ENCODE data around the gene FAM13A.

Gene FAM13A

GRCh38 chr4:88722276-88722780, 334.7 kb downstream of the FAM13A start:
- H3K36me3 Mint-ChIP-seq (ENCODE audit: low read depth): peaks cover 87% of the 10 kb centered on the region
- H3K9me3 Mint-ChIP-seq: peaks cover 20% of the 10 kb centered on the region
- no peak overlapping the region for H3K27ac Mint-ChIP-seq
- H3K4me1 Mint-ChIP-seq (ENCODE audit: low read depth): peaks cover 23% of the 10 kb centered on the region
- no peaks in the 10 kb centered on the region for H3K27me3 Mint-ChIP-seq
- no peak overlapping the region for H3K4me3 Mint-ChIP-seq
- intact Hi-C loops (cut with micrococcal nuclease): no loop called here

GRCh38 chr4:88720451-88721428, 336.2 kb downstream of the FAM13A start:
- Mint-ChIP-seq H3K9me3 (peaks cover 36% of the 10 kb centered on the region), H3K36me3 (ENCODE audit: low read depth) (peaks cover 94% of the 10 kb centered on the region), H3K27me3 (no peaks in the 10 kb centered on the region), H3K27ac (no peak overlapping the region), H3K4me3 (no peak overlapping the region), H3K4me1 (ENCODE audit: low read depth) (peaks cover 23% of the 10 kb centered on the region)
- intact Hi-C loops (cut with micrococcal nuclease): no loop called here

GRCh38 chr4:88719381-88719780, 337.6 kb downstream of the FAM13A start:
- Mint-ChIP-seq H3K27me3 (no peaks in the 10 kb centered on the region), H3K27ac (peak overlapping the region; percentile 38), H3K36me3 (ENCODE audit: low read depth) (peaks cover 97% of the 10 kb centered on the region), H3K4me1 (ENCODE audit: low read depth) (peaks cover 23% of the 10 kb centered on the region), H3K4me3 (no peak overlapping the region), H3K9me3 (peaks cover 48% of the 10 kb centered on the region)
- intact Hi-C loops (cut with micrococcal nuclease): no loop called here

DNA sequence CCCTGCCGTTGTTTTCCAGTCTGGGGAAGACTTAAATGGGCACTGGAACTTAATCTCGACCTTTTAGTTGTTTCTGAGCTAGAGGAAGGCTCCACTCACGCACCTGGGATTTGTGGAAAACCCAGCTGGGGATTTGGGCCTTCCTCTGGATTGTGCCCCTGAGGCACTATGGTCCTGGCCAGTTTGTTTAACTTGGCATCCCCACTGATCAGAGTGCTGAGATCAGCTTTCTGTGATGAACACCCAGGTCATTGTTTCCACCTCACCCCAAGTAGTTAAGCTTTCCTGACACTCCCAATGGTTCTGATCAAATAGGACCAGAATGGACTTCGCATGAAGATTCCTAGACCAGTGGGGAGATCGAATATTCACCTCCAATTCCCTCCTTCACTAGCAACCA, 338.9 kb downstream of the FAM13A start:
- H3K4me1 Mint-ChIP-seq (ENCODE audit: low read depth): peaks cover 23% of the 10 kb centered on the region
- peaks cover 48% of the 10 kb centered on the region for H3K9me3 Mint-ChIP-seq
- no peak overlapping the region for H3K4me3 Mint-ChIP-seq
- H3K27me3 Mint-ChIP-seq: no peaks in the 10 kb centered on the region
- peaks cover 100% of the 10 kb centered on the region for H3K36me3 Mint-ChIP-seq (ENCODE audit: low read depth)
- intact Hi-C loops (cut with micrococcal nuclease): no loop called here
- no peak overlapping the region for H3K27ac Mint-ChIP-seq

GRCh38 chr4:88713782-88714181, 343.2 kb downstream of the FAM13A start:
- H3K36me3 Mint-ChIP-seq (ENCODE audit: low read depth): peaks cover 100% of the 10 kb centered on the region
- intact Hi-C loops (cut with micrococcal nuclease): no loop called here

DNA sequence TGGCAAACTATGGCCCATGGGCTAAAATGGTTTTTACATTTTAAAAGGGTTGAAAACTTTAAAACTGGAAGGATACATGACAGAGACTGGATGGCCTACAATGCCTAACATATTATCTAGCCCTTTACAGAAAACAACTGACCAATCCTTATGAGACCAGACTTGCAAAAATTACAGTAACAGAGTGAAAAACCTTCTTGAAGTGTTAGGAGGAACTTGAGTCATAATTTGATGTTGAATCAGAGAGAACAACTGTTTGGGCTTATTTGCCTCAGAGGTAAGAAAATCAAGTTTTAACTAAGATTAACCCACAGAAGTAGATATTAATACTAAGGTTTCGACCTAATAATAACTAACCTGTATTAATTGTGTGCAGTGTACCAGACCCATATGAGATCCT, 347.0 kb downstream of the FAM13A start:
- Mint-ChIP-seq H3K4me3 (no peak overlapping the region), H3K36me3 (ENCODE audit: low read depth) (peaks cover 100% of the 10 kb centered on the region), H3K4me1 (ENCODE audit: low read depth) (no peaks in the 10 kb centered on the region), H3K27ac (no peak overlapping the region), H3K27me3 (no peaks in the 10 kb centered on the region), H3K9me3 (peaks cover 4% of the 10 kb centered on the region)
- intact Hi-C loops (cut with micrococcal nuclease): no loop called here

More at GRCh38 chr4:88713782-88714181, 343.2 kb downstream of the FAM13A start:
- peaks cover 14% of the 10 kb centered on the region for H3K4me1 Mint-ChIP-seq (ENCODE audit: low read depth)
- no peak overlapping the region for H3K27ac Mint-ChIP-seq
- no peak overlapping the region for H3K4me3 Mint-ChIP-seq
- H3K27me3 Mint-ChIP-seq: no peaks in the 10 kb centered on the region
- H3K9me3 Mint-ChIP-seq: peaks cover 41% of the 10 kb centered on the region

DNA sequence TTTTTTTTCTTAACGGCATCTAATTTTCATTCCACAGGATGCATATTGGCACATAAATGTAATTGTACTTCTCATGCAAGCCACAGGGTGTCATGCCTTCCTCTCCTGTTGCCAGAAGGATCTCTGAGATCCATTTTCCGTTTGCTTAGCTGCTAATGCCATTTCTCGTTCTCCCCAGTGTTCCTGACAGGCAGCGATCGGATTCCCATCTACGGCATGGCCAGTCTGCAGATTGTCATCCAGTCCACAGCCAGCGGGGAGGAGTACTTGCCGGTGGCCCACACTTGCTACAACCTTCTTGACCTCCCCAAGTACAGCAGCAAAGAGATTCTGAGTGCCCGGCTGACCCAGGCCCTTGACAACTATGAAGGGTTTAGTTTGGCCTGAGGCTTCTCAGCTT, 350.4 kb downstream of the FAM13A start:
- intact Hi-C loops (cut with micrococcal nuclease): no loop called here
- H3K4me3 Mint-ChIP-seq: no peak overlapping the region
- no peak overlapping the region for H3K27ac Mint-ChIP-seq
- H3K9me3 Mint-ChIP-seq: no peaks in the 10 kb centered on the region
- H3K36me3 Mint-ChIP-seq (ENCODE audit: low read depth): peaks cover 92% of the 10 kb centered on the region
- H3K4me1 Mint-ChIP-seq (ENCODE audit: low read depth): no peaks in the 10 kb centered on the region
- no peaks in the 10 kb centered on the region for H3K27me3 Mint-ChIP-seq

DNA sequence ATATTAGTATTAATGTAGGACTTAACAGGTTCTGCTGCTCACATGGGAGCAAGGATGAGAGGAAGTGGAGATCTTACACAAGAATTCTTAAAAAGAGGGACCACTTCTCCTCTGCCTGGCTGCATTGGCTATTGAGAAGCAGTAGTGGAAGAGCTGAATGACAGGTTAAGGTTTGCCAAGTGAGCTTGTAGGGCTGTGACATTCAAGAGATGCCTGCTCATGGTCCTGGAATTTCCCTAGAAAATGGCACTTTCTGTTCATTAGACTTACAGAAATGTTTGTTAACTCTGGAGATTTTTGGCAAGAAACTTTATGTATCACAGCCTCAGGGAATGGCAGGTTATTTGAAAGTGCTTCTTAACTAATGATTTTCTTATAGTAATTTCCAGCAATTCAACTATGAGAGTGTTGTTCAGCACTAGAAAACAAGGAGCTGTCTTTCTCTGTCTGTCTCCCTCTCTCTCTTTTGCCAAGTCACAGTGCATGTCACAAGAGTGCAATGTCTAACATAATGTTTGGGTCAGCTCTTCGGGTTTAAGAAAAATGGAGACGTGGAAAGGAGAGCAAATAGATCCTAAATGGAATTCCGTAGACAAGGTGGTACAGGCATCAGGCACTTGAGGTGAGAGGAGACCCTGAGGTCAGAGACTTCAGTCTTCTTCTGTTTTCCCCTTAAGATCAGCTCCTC, 351.0 kb downstream of the FAM13A start:
- Mint-ChIP-seq H3K9me3 (no peaks in the 10 kb centered on the region), H3K4me1 (ENCODE audit: low read depth) (no peaks in the 10 kb centered on the region), H3K36me3 (ENCODE audit: low read depth) (peaks cover 88% of the 10 kb centered on the region), H3K27me3 (no peaks in the 10 kb centered on the region), H3K4me3 (no peak overlapping the region), H3K27ac (no peak overlapping the region)
- intact Hi-C loops (cut with micrococcal nuclease): no loop called here

DNA sequence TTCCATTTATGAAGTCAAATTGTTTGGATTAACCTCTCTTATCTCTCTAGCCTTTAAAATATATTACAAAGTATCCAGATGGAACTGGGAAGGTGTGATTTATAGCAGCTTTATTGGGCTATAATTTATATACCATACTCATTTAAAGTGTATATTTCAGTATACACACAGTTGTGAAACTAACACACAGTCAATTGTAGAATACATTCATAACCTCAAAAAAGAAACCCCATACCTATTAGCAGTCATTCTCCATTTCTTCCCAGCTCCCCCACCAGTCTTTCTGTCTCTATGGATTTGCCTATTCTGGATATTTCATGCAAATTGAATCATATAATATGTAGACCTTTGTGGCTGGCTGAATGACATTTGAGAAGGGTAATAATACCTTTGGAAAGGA, 351.8 kb downstream of the FAM13A start:
- peaks cover 86% of the 10 kb centered on the region for H3K36me3 Mint-ChIP-seq (ENCODE audit: low read depth)
- intact Hi-C loops (cut with micrococcal nuclease): no loop called here
- H3K4me1 Mint-ChIP-seq (ENCODE audit: low read depth): no peaks in the 10 kb centered on the region
- H3K27ac Mint-ChIP-seq: no peak overlapping the region
- H3K27me3 Mint-ChIP-seq: no peaks in the 10 kb centered on the region
- no peaks in the 10 kb centered on the region for H3K9me3 Mint-ChIP-seq
- H3K4me3 Mint-ChIP-seq: no peak overlapping the region

GRCh38 chr4:88702782-88703181, 354.2 kb downstream of the FAM13A start:
- intact Hi-C loops (cut with micrococcal nuclease): no loop called here
- peaks cover 78% of the 10 kb centered on the region for H3K36me3 Mint-ChIP-seq (ENCODE audit: low read depth)
- H3K4me1 Mint-ChIP-seq (ENCODE audit: low read depth): peaks cover 5% of the 10 kb centered on the region
- peaks cover 6% of the 10 kb centered on the region for H3K9me3 Mint-ChIP-seq
- H3K27ac Mint-ChIP-seq: no peak overlapping the region
- no peak overlapping the region for H3K4me3 Mint-ChIP-seq
- no peaks in the 10 kb centered on the region for H3K27me3 Mint-ChIP-seq

GRCh38 chr4:88698519-88698918, 358.5 kb downstream of the FAM13A start:
- Mint-ChIP-seq H3K9me3 (peaks cover 6% of the 10 kb centered on the region), H3K4me3 (no peak overlapping the region), H3K27ac (no peak overlapping the region), H3K4me1 (ENCODE audit: low read depth) (peaks cover 14% of the 10 kb centered on the region), H3K36me3 (ENCODE audit: low read depth) (peaks cover 58% of the 10 kb centered on the region), H3K27me3 (no peaks in the 10 kb centered on the region)
- intact Hi-C loops (cut with micrococcal nuclease): no loop called here

- peaks cover 14% of the 10 kb centered on the region for H3K4me1 Mint-ChIP-seq (ENCODE audit: low read depth)
- H3K36me3 Mint-ChIP-seq (ENCODE audit: low read depth): peaks cover 56% of the 10 kb centered on the region
- no peaks in the 10 kb centered on the region for H3K27me3 Mint-ChIP-seq
- peaks cover 6% of the 10 kb centered on the region for H3K9me3 Mint-ChIP-seq
- peak within 1 kb of the TSS; percentile 70 for H3K27ac Mint-ChIP-seq
- intact Hi-C loops (cut with micrococcal nuclease): no loop called here
- peak within 1 kb of the TSS; percentile 82 for H3K4me3 Mint-ChIP-seq
Observed at GRCh38 chr4:88697588-88698329, 359.2 kb downstream of the FAM13A start, which contains the start of gene NAP1L5. TSS of gene NAP1L5 (minus strand) at chr4:88697829. CDS start at chr4:88697754, 75 bp downstream.

- intact Hi-C loops (cut with micrococcal nuclease): no loop called here
- Mint-ChIP-seq H3K4me1 (ENCODE audit: low read depth) (peaks cover 14% of the 10 kb centered on the region), H3K36me3 (ENCODE audit: low read depth) (peaks cover 58% of the 10 kb centered on the region), H3K27me3 (no peaks in the 10 kb centered on the region), H3K9me3 (peaks cover 6% of the 10 kb centered on the region), H3K27ac (peak overlapping the region; percentile 70), H3K4me3 (peak overlapping the region; percentile 82)
Observed at GRCh38 chr4:88697141-88697540, 359.8 kb downstream of the FAM13A start.

All from dendritic cell treated with granulocyte-macrophage colony-stimulating factor and Interleukin-4, amounts not matched to agents 40 ng/mL and 50 ng/mL, for 4 days (primary cell).